Mesenchymal stem cell (in vitro differentiated cells and primary cell): ENCODE data around the gene RUNX3.

ENCODE experiments used
- DNase-seq: peaks from one replicate; pipeline ENCODE4 v3.0.0-alpha.2; 2013
- H2AFZ ChIP-seq: one replicate; pipeline ENCODE4 v1.6.1; 2013; ENCODE audit warnings: low read depth, mild to moderate bottlenecking, control low read depth, inconsistent platforms, low read length, moderate library complexity
- H2AK5ac ChIP-seq: 2 replicates; pipeline ENCODE4 v1.6.1; 2013; ENCODE audit warnings: low read length, moderate library complexity, mild to moderate bottlenecking, inconsistent platforms; ENCODE audit not compliant: severe bottlenecking
- H2BK120ac ChIP-seq: one replicate; pipeline ENCODE4 v1.6.1; 2013; ENCODE audit warnings: low read depth, mild to moderate bottlenecking, inconsistent platforms, low read length, moderate library complexity
- H2BK12ac ChIP-seq, 2 experiments: one replicate each; pipeline ENCODE4 v1.6.1; 2013; ENCODE audit warnings: inconsistent platforms in 2 of 2, low read length in 2 of 2, mild to moderate bottlenecking in 2 of 2, moderate library complexity in 2 of 2, control low read depth in 1 of 2
- H2BK15ac ChIP-seq: one replicate; pipeline ENCODE4 v1.6.1; 2013; ENCODE audit warnings: mild to moderate bottlenecking, low read depth, inconsistent platforms; ENCODE audit not compliant: poor library complexity, severe bottlenecking
- H2BK5ac ChIP-seq: 2 replicates; pipeline ENCODE4 v1.6.1; 2013; ENCODE audit warnings: low read depth, mild to moderate bottlenecking, low read length, control low read depth, inconsistent platforms; ENCODE audit not compliant: poor library complexity, severe bottlenecking
- H3K14ac ChIP-seq, 2 experiments: one replicate each; pipeline ENCODE4 v1.6.1; 2013; ENCODE audit warnings: inconsistent platforms in 2 of 2, low read length in 2 of 2, control low read depth in 1 of 2, mild to moderate bottlenecking in 1 of 2, moderate library complexity in 1 of 2
- H3K18ac ChIP-seq, 2 experiments: one replicate each; pipeline ENCODE4 v1.6.1; 2013; ENCODE audit warnings: inconsistent platforms in 2 of 2, low read length in 2 of 2, control low read depth in 1 of 2, low read depth in 1 of 2, mild to moderate bottlenecking in 1 of 2
- H3K23ac ChIP-seq, 2 experiments: one replicate each; pipeline ENCODE4 v1.6.1; 2013; ENCODE audit warnings: inconsistent platforms in 2 of 2, low read length in 2 of 2, mild to moderate bottlenecking in 2 of 2, moderate library complexity in 2 of 2, control low read depth in 1 of 2
- H3K27ac ChIP-seq: 2 replicates; pipeline ENCODE4 v1.5.1; 2013; ENCODE audit warnings: mild to moderate bottlenecking, moderate library complexity, low read length, control low read depth, inconsistent platforms; ENCODE audit not compliant: poor library complexity, severe bottlenecking
- H3K27me3 ChIP-seq, 2 experiments: 2 replicates each; pipeline versions ENCODE4 v1.6.1 to v1.7.0; 2013; ENCODE audit warnings: low read length in 2 of 2, mild to moderate bottlenecking in 2 of 2, moderate library complexity in 2 of 2, control low read depth in 1 of 2, inconsistent platforms in 1 of 2; ENCODE audit not compliant: control insufficient read depth in 1 of 2, insufficient read depth in 1 of 2
- H3K36me3 ChIP-seq, 2 experiments: 2 replicates each; pipeline versions ENCODE4 v1.6.1 to v1.7.0; 2013; ENCODE audit warnings: low read length in 2 of 2, control low read depth in 1 of 2, inconsistent platforms in 1 of 2, low read depth in 1 of 2, mild to moderate bottlenecking in 1 of 2; ENCODE audit not compliant: insufficient read depth in 2 of 2, control insufficient read depth in 1 of 2
- H3K4ac ChIP-seq, 2 experiments: one replicate each; pipeline ENCODE4 v1.6.1; 2013; ENCODE audit warnings: inconsistent platforms in 2 of 2, low read length in 2 of 2, mild to moderate bottlenecking in 2 of 2, moderate library complexity in 2 of 2, control low read depth in 1 of 2, low read depth in 1 of 2
- H3K4me1 ChIP-seq: 2 replicates; pipeline ENCODE4 v1.6.1; 2013; ENCODE audit warnings: low read depth, low read length, control low read depth; ENCODE audit not compliant: control insufficient read depth, insufficient read depth
- H3K4me2 ChIP-seq: 2 replicates; pipeline ENCODE4 v1.6.1; 2013; ENCODE audit warnings: low read length, mild to moderate bottlenecking, inconsistent platforms; ENCODE audit not compliant: poor library complexity, severe bottlenecking
- H3K4me3 ChIP-seq, 2 experiments: 2 replicates each; pipeline versions ENCODE4 v1.5.1 to v1.7.0; 2013; ENCODE audit warnings: low read length in 2 of 2, mild to moderate bottlenecking in 2 of 2, control low read depth in 1 of 2, low read depth in 1 of 2; ENCODE audit not compliant: insufficient read depth in 1 of 2
- H3K79me1 ChIP-seq: replicated peaks from 2 replicates; pipeline ENCODE4 v1.6.1; 2013; ENCODE audit warnings: mild to moderate bottlenecking, control low read depth, low read length, inconsistent platforms; ENCODE audit not compliant: poor library complexity, severe bottlenecking
- H3K9ac ChIP-seq: 2 replicates; pipeline ENCODE4 v1.7.0; 2013; ENCODE audit warnings: mild to moderate bottlenecking, low read length, moderate library complexity
- H3K9me3 ChIP-seq: 2 replicates; pipeline ENCODE4 v1.7.0; 2013; ENCODE audit warnings: mild to moderate bottlenecking, low read length; ENCODE audit not compliant: control insufficient read depth
- H4K8ac ChIP-seq: one replicate; pipeline ENCODE4 v1.6.1; 2013; ENCODE audit warnings: inconsistent platforms, mild to moderate bottlenecking, low read length, moderate library complexity
- H4K91ac ChIP-seq: one replicate; pipeline ENCODE4 v1.6.1; 2013; ENCODE audit warnings: mild to moderate bottlenecking, low read length, inconsistent platforms
- WGBS: methylation state at CpG from one replicate; pipeline ENCODE4 v1.1.7; 2013; ENCODE audit warnings: mixed read lengths; 5-methylcytosine and 5-hydroxymethylcytosine counted together

The RUNX3 gene

GRCh38 chr1:24898909-24899439 is 31.1 kb downstream of the RUNX3 start:
- Histone ChIP-seq H3K4me2 (no peak overlapping the region), H2BK12ac (no peak overlapping the region), H3K9ac (no peak overlapping the region), H2AK5ac (no peak overlapping the region), H3K4me1 (no peaks in the 10 kb centered on the region), H3K4ac (no peak overlapping the region), H3K18ac (no peak overlapping the region), H3K14ac (no peak overlapping the region), H3K36me3 (no peaks in the 10 kb centered on the region), H3K79me1 (no peaks in the 10 kb centered on the region), H2BK5ac (no peak overlapping the region), H3K9me3 (no peaks in the 10 kb centered on the region), H2BK15ac (no peak overlapping the region), H4K91ac (no peak overlapping the region), H3K27me3 (peaks cover 53 to 67% of the 10 kb centered on the region in 2 experiments), H3K27ac (no peak overlapping the region), H2AFZ (no peak overlapping the region), H2BK120ac (no peak overlapping the region), H4K8ac (no peak overlapping the region), H3K4me3 (no peak overlapping the region), H3K23ac (no peak overlapping the region)
- WGBS, result 77% methylated on average over 6 of the region's 8 CpGs
- DNase-seq, result no peak

GRCh38 chr1:24898152-24898908 is 31.7 kb downstream of the RUNX3 start:
- Histone ChIP-seq H3K36me3 (no peaks in the 10 kb centered on the region), H3K18ac (no peak overlapping the region), H2AFZ (no peak overlapping the region), H3K14ac (no peak overlapping the region), H3K4me2 (no peak overlapping the region), H4K91ac (no peak overlapping the region), H3K4me1 (no peaks in the 10 kb centered on the region), H3K27ac (no peak overlapping the region), H3K9ac (no peak overlapping the region), H2BK120ac (no peak overlapping the region), H3K9me3 (no peaks in the 10 kb centered on the region), H3K79me1 (no peaks in the 10 kb centered on the region), H3K4ac (no peak overlapping the region), H2BK12ac (no peak overlapping the region), H2AK5ac (no peak overlapping the region), H3K23ac (no peak overlapping the region), H4K8ac (no peak overlapping the region), H2BK15ac (no peak overlapping the region), H3K4me3 (no peak overlapping the region), H2BK5ac (no peak overlapping the region), H3K27me3 (peaks cover 46 to 62% of the 10 kb centered on the region in 2 experiments)
- DNase-seq, result peak; percentile 33
- 57% methylated on average over 7 of the region's 9 CpGs for WGBS

- Histone ChIP-seq H3K9me3 (peaks cover 4% of the 10 kb centered on the region), H3K36me3 (no peaks in the 10 kb centered on the region), H3K4ac (no peak overlapping the region), H3K27me3 (peaks cover 38 to 56% of the 10 kb centered on the region in 2 experiments), H2BK15ac (no peak overlapping the region), H2AFZ (no peak overlapping the region), H4K91ac (no peak overlapping the region), H3K79me1 (no peaks in the 10 kb centered on the region), H2BK120ac (no peak overlapping the region), H3K4me1 (no peaks in the 10 kb centered on the region), H3K4me2 (no peak overlapping the region), H3K14ac (no peak overlapping the region), H2AK5ac (no peak overlapping the region), H4K8ac (no peak overlapping the region), H2BK5ac (no peak overlapping the region), H3K23ac (no peak overlapping the region), H2BK12ac (no peak overlapping the region), H3K18ac (no peak overlapping the region), H3K27ac (no peak overlapping the region), H3K4me3 (no peak overlapping the region), H3K9ac (no peak overlapping the region)
- 83% methylated on average over 17 of the region's 17 CpGs for WGBS
- no peak for DNase-seq
Measured at GRCh38 chr1:24897263-24898151, 32.6 kb downstream of the RUNX3 start.
